ENCODE data around the gene RELT.
"Not testable (repeated sequence)": the region's sequence is repeated elsewhere in the genome, so short reads cannot be mapped to it uniquely, and the experiment has no call there.

Gene RELT

DNA sequence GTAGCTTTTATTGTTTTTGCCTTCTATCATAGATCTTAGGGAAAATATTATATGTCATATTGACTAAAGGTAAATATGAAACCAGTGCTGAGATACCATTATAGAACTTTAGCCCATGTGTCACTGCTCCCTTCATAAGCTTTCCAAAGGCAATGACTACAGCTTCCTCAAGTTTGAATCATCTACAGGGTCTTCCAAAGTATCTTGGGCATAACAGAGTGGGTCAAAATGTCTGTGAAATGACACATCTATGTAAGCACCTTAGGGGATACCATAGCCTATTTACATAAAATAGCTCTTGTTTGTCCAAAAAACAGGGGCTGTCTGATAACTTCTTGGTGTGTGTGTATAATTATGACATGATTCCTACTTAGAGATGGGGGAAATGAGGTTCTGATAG, 52.5 kb downstream of the RELT start:
- DNase-seq (ENCODE audit: low read depth, low spot score), result no peak

- DNase-seq (ENCODE audit: low read depth, low spot score), result no peak
Observed at GRCh38 chr11:73429121-73429750, 53.0 kb downstream of the RELT start.

GRCh38 chr11:73430326-73430725, 54.1 kb downstream of the RELT start:
- no peak for DNase-seq (ENCODE audit: low read depth, low spot score)

DNA sequence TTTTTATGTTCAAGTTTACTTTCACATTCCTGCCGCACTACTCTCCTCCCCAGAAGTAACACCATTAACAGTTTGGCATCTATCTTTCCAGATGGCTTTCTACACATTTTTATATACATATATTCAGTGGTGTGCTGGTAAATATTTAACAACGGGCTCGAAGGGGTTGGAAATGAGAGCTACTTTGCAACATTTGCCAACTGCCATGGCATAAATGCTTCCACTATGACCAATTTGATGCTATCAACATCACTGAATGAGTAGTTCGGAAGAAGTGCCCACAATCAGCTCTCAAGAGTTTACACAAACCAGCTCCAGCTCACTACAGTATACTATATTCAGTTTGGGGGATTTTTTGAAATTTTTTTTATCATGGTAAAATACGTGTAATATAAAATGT, 55.2 kb downstream of the RELT start:
- DNase-seq (ENCODE audit: low read depth, low spot score), result no peak

DNA sequence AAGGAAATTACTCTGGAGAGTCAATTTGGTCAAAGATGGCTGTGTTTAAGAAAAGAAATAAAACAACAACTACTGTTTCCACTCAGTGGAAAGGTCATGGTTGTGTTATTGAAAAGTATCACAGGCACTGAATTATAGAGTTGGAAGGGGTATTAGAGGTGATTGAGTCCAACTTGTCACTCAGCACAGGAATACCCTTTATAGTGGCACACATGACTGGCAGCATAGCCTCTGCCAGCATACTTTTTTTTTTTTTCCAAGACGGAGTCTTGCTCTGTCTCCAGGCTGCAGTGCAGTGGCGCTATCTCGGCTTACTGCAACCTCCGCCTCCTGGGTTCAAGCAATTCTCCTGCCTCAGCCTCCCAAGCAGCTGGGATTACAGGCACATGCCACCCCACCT, 60.7 kb downstream of the RELT start:
- DNase-seq (ENCODE audit: low read depth, low spot score), result not testable (repeated sequence)

- DNase-seq (ENCODE audit: low read depth, low spot score), result no peak
Observed at GRCh38 chr11:73439002-73439843, 63.0 kb downstream of the RELT start.

GRCh38 chr11:73445980-73446379, 69.8 kb downstream of the RELT start:
- DNase-seq (ENCODE audit: low read depth, low spot score), result no peak

DNA sequence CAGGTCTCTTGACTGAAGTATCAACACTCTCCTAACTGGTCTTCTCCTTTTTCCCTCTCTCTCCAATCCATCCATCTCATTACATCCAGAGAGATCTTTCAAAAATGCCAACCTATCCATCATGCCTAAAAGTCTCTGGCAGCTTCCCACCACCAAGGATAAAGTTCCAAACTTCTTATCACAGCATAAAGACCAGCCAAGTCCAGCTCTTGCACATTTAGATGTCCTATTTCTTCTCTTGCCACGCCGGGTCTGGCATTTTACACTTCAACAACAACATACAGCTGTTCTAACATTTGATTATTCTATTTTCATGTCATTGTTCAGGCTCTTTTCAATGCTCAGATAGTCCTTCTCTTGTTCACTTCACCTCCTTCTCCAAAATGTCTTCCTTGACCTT, 70.6 kb downstream of the RELT start:
- DNase-seq (ENCODE audit: low read depth, low spot score), result no peak
